Prostate gland (tissue), 2 donors: ENCODE results near the gene ARF6.

Experiments used
- CTCF ChIP-seq, 4 experiments: fragments of 200-600 bp in 2 of 4; fragments of 450-650 bp in 2 of 4; sonication (generic) in 2 of 4; IDR thresholded peaks; 1 replicate in 3 of 4; 2 replicates in 1 of 4; pipeline ENCODE4 v1.5.1; 2016 to 2019; ENCODE audit warnings: antibody characterized with exemption in 4 of 4, mild to moderate bottlenecking in 2 of 4, moderate library complexity in 2 of 4
- POLR2A ChIP-seq: fragments of 450-650 bp; IDR thresholded peaks from one replicate; pipeline ENCODE4 v1.6.1; 2016; ENCODE audit warnings: antibody characterized with exemption, mild to moderate bottlenecking
- POLR2AphosphoS5 ChIP-seq: sonication (generic); formaldehyde crosslinking; IDR thresholded peaks from one replicate; pipeline ENCODE4 v1.6.1; 2017; ENCODE audit warnings: antibody characterized with exemption

- no peak for TF ChIP-seq POLR2A
- TF ChIP-seq CTCF (IDR thresholded peaks at IDR 0.05): no peak
- TF ChIP-seq POLR2AphosphoS5: no peak
These were observed 11.4 kb downstream of the ARF6 start for GRCh38 chr14:49904270-49904669.
